HFF-Myc (cell line): ENCODE data around the gene CHADL.

Source experiments
- DNase-seq: peaks from one replicate; pipeline ENCODE4 v3.0.0-alpha.2; 2011; ENCODE audit warnings: low read depth; ENCODE audit errors: extremely low read depth
- H3K4me3 ChIP-seq: replicated peaks from 2 replicates; pipeline ENCODE4 v1.5.1; 2011; ENCODE audit warnings: low read depth, mild to moderate bottlenecking, control low read depth, low read length
- TF ChIP-seq, protein P1 (sequence below): IDR thresholded peaks from 2 replicates; pipeline ENCODE4 v1.5.1; 2012; ENCODE audit warnings: mild to moderate bottlenecking, low read depth, low read length, control low read depth; ENCODE audit errors: missing control alignments

CHADL gene

DNA sequence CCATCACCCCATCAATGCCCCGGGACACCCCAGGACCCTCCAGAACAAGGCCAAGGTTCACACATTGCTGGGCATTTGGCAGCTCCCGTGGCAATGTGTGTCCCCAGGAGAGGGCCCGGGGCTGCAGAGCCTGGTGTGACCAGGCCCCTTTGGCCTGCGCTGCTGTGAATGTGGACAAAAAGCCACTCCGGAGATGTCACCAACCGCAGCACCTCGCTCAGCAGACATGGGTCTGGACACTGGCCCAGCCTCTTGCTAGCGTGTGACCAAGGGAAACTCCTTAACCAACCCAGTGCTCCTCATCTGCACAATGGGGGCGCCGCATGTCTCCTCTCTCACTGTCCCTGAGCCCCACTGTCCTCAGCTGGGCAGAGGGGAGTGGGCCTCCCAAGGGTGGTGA, 8.0 kb upstream of the CHADL start:
- DNase-seq, result no peak
- TF ChIP-seq, protein P1, sequence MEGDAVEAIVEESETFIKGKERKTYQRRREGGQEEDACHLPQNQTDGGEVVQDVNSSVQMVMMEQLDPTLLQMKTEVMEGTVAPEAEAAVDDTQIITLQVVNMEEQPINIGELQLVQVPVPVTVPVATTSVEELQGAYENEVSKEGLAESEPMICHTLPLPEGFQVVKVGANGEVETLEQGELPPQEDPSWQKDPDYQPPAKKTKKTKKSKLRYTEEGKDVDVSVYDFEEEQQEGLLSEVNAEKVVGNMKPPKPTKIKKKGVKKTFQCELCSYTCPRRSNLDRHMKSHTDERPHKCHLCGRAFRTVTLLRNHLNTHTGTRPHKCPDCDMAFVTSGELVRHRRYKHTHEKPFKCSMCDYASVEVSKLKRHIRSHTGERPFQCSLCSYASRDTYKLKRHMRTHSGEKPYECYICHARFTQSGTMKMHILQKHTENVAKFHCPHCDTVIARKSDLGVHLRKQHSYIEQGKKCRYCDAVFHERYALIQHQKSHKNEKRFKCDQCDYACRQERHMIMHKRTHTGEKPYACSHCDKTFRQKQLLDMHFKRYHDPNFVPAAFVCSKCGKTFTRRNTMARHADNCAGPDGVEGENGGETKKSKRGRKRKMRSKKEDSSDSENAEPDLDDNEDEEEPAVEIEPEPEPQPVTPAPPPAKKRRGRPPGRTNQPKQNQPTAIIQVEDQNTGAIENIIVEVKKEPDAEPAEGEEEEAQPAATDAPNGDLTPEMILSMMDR, result no peak
- no peak overlapping the region for H3K4me3 ChIP-seq

DNA sequence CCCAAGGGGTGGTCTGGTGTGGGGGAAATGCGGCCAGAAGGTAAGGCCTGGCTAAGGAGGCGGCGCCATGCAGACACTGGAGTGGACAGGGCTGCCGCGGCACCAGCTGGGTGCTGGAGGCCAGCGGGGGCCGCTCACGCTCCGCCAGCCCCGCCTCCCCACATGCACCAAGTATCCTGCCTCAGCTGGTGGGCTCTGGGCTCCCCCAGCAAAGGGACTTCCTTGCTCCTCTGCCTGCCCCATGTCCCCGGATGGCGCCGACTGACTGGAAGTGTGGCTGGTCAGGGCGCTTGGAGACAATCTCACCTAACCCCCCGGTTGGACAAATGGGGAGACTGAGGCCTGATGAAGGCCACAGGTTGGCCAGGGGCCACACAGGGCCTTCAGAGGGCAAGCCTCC, 7.6 kb upstream of the CHADL start:
- H3K4me3 ChIP-seq, result no peak overlapping the region
- DNase-seq, result no peak
- TF ChIP-seq, protein P1, result no peak

DNA sequence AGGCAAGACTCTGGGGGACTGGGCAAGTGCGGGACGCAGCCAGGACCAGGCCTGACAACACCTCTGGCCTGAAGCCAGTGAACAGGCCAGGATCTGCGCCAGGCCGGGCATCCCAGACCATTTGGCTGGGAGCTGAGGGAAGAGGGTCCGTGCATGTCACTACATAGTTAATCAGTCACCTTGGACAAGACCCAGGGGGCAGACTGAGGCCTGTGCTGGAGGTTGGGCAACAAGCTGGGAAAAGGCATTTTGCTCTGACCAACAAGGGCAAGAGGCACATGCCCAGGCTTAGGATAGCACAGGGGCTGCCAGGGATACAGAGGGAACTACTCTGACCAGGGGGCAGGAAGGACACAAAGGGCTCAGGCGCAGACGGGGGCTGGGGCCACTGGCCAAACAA, 7.0 kb upstream of the CHADL start:
- DNase-seq, result no peak
- H3K4me3 ChIP-seq, result no peak overlapping the region
- TF ChIP-seq, protein P1, result no peak

DNA sequence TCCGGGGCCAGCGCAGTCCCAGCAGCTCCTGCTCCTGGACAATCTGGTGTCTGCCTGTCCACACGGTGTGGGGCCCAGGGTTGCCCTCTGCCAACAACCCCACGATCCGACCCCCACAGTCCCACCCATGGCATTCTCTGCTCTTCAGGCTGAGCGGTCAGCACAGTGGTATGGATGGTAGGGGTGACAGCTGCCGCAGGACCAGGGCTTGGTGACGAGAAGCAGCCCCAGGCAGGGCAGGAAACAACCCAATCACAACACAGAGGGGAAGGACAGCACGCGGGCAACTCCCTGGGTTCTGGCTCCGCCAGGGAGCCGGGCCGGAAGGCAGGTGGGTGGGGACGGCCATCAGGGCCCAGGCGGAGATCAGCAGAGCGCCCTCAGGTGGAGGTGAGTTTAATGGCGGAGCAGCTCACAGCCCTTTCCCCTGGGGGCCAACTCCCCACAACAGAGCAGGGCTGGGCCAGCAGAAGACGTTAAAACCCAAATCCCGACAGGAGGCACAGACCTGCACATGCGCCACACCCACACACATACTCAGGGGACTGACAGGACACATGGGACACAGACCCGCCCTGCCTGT, 5.3 kb upstream of the CHADL start:
- H3K4me3 ChIP-seq, result no peak overlapping the region
- TF ChIP-seq, protein P1, result no peak
- no peak for DNase-seq

DNA sequence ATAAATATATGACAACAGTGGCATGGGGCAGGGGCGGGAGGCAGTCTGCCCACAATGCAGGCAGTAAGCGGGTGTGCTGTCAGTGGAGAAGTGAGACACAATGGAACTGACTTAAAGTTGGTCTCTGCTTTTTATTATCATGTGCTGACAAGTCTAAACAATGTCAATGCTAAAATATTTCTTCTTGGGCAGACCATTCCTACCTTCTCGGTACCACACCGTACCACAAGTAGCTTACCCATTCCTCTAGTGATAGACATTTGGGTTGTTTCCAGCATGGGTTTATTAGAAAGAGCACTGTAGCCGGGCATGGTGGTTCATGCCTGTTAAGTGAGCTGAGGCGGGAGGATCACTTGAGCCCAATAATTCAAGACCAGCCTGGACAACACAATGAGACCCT, 2.6 kb upstream of the CHADL start:
- DNase-seq, result no peak
- TF ChIP-seq, protein P1, result no peak
- no peak overlapping the region for H3K4me3 ChIP-seq

DNA sequence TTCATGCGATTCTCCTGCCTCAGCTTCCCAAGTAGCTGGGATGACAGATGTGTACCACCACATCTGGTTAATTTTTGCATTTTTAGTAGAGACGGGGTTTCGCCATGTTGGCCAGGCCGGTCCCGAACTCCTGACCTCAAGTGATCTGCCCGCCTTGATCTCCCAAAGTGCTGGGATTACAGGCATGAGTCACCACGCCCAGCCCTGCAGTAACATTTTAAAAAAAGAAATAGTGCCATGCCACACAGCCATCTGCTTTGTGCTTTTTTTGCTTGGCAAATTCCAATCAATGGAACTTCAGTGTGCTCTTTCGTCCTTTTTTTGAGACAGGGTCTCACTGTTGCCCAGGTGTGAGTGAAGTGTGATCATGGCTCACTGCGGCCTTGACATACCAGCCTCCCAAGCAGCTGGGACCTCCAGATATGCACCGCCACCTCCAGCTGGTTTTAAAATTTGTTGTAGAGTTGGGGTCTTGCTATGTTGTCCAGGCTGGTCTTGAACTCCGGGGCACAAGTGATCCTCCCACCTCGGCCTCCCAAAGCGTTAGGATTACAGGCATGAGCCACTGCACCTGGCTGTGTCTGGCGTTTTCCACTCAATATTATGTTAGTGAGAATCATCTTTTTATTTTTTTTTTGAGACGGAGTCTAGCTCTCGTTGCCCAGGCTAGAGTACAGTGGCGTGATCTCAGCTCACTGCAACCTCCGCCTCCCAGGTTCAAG, 1.8 kb upstream of the CHADL start:
- no peak overlapping the region for H3K4me3 ChIP-seq
- no peak for DNase-seq
- TF ChIP-seq, protein P1, result no peak
